Measurements from ENCODE around the gene ARG1.
A peak's percentile ranks its signal among the peaks of the same experiment; 100 is the strongest.

ARG1 gene

DNA sequence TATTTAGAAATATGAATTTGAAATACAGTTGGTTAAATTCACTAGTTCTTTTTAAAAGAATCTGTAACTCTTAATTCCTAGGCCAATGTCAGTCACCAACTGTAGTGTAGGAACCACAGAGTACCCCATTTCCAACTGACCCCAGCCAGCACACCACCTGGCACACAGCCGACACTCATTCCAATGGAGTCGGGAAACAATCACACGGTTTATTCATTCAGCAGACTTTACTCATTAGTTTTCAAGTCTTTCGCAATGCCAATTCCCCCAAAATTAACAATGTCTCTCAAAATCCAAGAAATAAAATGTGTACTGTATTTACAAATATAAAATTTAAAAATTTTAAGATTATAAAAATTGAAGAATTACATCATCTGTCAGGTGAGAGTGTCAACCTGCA, 13.5 kb downstream of the ARG1 start:
- no peak for DNase-seq (ENCODE audit: low spot score)

DNA sequence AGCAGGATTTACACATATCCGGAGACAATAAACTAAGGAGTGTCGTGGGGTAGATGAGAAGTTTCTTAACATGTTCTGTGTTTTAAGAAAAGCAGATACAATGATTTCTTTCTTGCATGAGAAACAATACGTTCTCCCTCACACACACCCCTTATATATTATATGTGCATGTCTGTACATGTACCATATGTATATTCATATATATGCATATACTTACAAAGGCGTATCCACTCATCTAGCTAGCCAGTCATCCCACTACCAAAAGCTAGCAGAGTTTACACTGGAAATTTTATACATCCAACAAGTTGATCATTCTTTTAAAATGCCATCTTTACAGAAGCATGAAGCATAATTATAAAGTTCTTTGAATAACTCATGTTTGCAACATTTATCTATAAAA, 14.9 kb downstream of the ARG1 start:
- DNase-seq (ENCODE audit: low spot score), result no peak

DNA sequence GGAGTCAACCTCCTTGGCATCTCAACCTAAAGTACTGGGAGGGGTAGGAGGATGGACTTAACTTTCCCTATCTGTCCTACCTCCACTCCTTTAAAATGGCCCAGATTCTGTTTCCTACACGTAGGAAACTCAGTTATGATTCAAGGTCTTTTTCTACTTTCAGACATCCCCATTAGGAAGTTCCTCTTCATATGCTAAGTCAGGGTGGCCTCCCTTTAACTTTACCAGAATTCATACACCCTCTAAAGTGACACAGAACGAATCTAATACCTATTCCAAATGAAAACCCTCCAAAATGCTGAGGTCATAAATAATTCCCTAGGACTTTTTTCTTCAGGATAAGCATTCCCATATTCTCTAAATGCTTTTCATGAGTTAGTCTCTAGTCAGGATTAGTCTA, 15.6 kb downstream of the ARG1 start:
- no peak for DNase-seq (ENCODE audit: low spot score)

DNA sequence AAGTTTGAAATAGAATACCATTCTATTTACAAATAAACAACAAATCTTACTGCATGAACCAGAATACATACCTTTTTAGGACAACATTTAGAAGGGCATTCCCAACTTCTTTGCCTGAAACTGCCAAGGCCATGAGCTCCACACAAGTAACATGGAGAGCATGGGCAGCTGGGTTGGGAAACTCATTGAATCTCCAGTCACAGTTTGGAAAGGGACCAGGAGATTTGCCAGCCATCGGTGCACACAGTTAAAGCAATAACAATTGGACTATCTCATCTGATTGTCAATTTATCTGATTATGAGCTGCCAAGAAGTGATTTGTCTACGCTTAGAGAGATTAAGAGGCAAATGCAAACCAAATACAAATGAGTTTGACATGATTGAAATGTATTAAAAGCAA, 19.9 kb downstream of the ARG1 start:
- DNase-seq (ENCODE audit: low spot score), result no peak

DNA sequence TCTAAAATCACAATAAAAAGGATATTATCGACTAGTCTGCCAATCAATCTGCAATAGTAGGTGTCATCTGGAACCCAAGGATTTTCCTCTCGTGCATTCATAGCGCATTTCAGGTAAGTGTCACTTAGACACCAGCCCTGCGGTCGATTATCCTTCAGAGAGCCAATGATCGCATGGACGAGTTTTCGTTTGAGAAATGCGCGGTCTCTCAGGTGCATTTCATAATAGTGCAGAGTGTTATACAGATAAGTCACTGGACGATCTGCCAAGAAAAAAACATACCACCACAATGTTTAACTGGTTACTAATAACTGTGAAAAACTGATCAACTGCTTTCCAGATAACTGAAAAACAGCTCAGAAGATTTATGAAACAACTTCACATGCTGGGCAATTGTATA, 21.0 kb downstream of the ARG1 start:
- DNase-seq (ENCODE audit: low spot score), result no peak

DNA sequence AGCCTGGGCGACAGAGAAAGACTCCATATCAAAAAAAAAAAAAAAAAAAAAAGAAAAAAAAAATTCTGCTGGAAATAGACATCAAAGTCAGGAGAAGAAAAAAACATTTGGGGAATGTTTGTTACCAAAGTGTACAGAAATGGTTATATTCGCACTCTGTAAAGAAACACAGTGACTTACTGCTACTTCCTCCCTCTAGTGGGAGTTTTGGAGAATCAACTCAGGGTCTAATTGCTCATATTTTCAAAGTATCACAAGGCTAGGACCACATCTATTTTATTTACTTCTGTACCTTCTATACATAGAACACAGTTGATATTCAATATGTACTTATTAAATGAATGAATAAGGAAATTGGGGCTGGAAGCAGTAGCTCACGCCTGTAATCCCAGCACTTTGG, 24.4 kb downstream of the ARG1 start:
- no peak for DNase-seq (ENCODE audit: low spot score)

DNA sequence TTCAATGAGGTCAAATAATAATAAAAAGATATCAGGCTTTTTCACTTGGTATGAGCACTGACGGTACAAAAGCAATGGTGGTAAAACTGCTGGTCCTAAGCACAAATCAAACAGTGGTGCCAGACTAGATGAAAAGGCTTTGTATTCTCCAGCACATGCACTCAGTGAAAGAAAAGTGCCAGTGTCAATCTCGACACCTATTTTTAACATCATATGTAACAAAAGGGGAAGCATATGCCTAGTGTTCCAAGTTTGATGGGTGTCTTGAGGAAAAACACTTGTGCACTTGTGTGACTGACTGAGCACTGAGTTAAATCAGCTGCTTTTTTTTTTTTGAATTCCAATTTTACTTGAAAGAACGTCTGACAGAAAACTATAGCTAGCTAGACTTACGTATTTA, 27.7 kb downstream of the ARG1 start:
- DNase-seq (ENCODE audit: low spot score), result no peak

DNA sequence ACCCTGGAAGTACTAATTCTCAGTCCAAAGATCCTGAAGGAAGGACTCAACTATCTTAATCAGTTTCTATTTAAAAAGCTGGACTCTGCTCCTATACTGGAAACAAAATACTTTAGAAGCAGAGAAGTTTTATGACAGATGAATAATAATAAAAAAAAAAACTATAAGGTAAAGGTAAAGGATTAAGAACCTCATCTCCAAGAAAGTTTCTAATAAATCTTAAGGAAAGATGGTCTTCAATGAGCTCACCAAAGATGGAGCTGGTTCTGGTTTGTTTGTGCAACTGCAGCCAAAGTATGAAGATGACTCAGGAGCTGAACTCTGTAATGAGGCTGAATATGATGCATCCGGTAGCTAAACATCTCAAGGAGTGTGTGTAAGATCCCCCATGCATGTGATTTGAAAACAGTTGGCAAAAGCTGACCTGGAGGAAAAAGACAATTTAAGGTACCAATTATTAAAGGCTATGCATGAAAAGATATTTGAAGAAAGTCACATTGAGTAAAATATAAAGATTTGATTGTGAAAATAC, 29.8 kb downstream of the ARG1 start:
- DNase-seq (ENCODE audit: low spot score), result peak; percentile 68

DNA sequence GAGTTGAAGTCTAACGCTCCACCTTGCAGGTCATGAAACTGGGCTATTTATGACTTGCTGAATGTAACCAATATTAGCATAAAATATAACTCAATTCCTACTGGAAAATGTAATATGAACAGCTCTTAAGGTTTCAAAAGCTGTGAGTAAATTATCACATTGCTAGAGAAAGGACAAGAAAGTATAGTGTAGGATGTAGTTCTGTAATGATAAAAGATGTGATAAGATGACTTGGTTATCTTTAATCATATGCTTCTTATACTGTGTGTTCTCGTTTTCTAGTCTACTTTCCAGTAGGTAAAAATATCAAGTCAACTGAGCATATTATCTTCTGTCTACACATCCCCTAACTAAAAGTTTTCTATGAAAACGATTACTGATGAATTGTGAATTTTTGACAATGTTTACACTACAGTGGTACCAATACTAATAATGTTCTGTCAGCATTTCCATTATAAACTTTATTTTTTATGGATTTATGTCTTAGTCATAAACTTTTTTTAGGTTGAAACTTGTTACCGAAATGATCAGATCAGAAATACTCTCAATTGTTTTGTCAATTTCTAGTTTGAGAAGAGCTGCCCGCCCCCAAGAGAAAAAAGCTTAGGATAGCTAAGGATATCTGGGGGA, 40.4 kb downstream of the ARG1 start:
- no peak for DNase-seq (ENCODE audit: low spot score)

DNA sequence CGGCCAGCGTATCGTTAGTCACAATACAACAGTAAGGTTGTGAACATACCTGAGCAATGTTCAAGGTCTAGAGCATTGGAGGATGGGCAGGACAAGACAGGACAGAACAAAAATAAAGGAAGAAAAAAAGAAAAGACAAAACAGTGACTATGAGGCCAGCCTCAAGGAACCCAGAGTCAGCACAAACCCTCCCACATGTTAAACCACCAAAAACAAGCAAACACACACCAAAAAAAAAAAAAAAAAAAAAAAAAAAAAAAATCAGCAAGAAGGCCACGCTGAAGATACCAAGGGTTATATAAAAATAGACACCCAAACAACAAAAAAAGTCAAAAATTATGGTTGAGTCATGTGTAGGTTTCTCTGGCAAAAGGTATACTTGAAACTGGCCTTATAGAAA, 42.2 kb downstream of the ARG1 start:
- DNase-seq (ENCODE audit: low spot score), result no peak

DNA sequence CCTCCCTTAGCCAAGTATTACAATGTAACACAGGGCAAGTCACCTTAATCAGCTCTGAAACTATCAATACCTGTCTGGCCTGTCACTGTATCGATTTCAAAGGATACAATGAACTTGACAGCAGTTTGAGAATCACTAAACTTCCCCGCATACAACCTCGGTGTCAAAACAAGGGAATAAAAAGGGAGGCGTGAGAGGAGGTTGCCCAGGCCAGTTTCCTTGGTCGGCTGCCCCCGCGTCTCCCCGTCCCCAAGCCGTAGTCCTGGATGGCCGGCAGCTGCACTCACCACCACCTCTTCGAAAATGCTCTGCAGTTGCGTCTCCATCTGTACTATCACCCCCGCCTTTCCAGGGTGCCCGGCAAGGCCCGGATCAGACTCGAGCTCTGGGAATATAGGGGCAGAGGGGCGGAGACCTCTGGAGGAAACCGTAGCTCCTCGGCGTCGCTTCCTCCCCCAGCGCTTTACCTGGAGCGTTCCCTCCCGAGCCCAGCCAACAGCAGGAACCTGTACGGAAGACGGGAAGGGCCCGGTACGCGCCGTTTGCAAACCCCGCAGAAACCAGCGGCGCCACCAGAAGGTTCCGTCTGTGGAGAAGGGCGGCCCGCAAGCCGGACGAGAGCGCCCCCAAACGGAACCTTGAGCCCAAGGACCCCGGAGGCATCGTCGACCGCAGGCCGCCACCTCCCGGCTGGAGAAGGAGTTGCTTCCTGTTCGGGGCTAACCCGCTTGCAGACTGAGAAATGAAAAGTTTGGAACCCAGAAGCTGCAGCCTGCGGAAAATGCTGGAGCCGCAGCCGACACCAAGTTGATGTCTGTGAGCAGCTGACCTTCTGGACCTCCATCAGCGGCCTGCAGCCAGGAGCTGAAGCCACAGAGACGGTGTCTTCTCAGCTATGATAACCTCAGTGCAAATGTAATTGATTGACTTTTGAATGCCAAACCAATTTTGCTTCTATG, 55.0 kb downstream of the ARG1 start, which contains the start of gene MED23:
Gene MED23 (minus strand): TSS at position 519 of the 959 bp plus-strand sequence. CDS start 193 bp downstream, at position 326.
- DNase-seq (ENCODE audit: low spot score), result peak; percentile 96

DNA sequence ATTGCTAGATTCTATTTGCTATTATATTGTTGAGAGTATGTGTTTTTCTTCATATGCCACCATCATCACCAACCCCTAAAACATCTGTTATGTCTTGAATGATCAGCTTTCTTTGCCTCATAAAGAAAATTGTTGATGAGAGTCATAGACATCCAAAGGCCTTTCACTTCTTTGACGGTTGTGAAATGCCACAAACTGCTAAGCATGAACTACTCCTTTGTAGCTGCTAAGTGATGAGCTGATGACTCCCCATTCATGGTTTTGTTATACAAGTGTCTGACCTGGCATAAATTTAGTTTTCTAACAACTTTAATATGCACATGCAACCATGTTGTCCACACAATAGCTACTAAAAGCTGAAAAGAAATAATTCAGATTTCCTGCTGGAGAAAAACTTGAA, 55.7 kb downstream of the ARG1 start:
- DNase-seq (ENCODE audit: low spot score), result no peak

DNA sequence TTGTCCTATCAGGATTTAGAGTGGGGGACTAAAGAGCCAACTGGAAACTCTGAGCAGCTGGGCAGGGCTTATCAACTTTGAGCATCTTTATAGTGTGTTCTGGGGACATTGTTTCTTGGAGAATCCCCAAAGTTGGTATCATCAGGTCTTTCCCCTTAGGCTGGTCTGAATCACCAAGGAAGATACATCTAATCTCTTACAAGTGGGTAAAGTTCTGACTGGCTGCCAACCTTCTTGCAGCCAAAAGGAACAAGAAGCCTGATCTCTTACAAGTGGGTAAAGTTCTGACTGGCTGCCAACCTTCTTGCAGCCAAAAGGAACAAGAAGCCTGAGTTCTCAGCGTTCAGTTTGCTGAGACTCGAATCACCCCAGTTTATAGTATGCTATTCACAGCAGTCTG, 56.6 kb downstream of the ARG1 start:
- no peak for DNase-seq (ENCODE audit: low spot score)

DNA sequence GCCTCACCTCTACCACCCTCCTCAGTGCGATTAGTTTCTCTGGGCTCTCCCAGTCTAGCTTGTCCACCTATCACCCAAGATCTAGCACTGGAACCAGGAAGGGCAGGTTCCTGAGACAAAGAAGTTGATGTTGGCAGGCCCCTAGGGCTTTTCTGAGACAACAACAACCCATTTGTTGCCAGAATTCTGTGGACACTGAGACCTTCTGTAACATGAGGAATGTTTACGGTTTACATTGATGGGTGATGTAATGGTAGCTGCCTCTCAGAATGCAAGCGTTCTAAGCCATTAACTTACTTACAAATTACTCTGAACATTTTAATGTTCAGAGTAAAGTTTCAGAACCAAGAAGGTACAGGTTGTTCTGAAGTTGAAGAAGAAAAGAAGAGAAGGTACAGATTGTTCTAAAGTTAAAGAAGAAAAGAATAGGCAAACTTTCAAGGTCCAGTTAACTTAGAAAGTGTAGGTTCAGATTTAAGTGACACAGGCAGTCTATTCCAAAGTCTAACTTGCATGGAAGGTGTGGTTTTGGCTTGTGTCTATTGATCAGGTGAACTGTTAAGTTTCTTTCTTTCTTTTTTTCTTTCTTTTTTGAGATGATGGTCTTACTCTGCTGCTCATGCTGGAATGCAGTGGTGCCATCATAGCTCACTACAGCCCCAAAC, 58.7 kb downstream of the ARG1 start:
- no peak for DNase-seq (ENCODE audit: low spot score)
